Measurements from ENCODE around the gene MUCL3. TPM values are rescaled to one million over a fixed set of nuclear protein-coding genes. Genes with fewer than 3 reads are reported as not detected.

Gene MUCL3
- total and polyA plus RNA-seq, 9 donors, result 0.05 to 0.15 TPM; not detected in 7

- peak; percentile 22 for DNase-seq
- peaks cover 26% of the 10 kb centered on the region for H3K4me1 ChIP-seq (ENCODE audit: control insufficient read depth, insufficient read depth, low read length)
- no peak overlapping the region for H3K4me3 ChIP-seq (ENCODE audit: low read length)
- no peaks in the 10 kb centered on the region for H3K9me3 ChIP-seq (replicated peaks; ENCODE audit: control insufficient read depth, low read depth, low read length)
- peaks cover 55% of the 10 kb centered on the region for H3K36me3 ChIP-seq (ENCODE audit: control insufficient read depth, insufficient read depth, low read length)
- H3K27me3 ChIP-seq (ENCODE audit: control insufficient read depth, insufficient read depth, low read length), result no peaks in the 10 kb centered on the region
- 58% methylated on average over 3 of the region's 8 CpGs for WGBS (ENCODE audit: insufficient coverage)
- H3K27ac ChIP-seq (ENCODE audit: low read length), result peak overlapping the region; percentile 82
Measured at GRCh38 chr6:30912746-30913520, 27.8 kb upstream of the MUCL3 start.

DNA sequence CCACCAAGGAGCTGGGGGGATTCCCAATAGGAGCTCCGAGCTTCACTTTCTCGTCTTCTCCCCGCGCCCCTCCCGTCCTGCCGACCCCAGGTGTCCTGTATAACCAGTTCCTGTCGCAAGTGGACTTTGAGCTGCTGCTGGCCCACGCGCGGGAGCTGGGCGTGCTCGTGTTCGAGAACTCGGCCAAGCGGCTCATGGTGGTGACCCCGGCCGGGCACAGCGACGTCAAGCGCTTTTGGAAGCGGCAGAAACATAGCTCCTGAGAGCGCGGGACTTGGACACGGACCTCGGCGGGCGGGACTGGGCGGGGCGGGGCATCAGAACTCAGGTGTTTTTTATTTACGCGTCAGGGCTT lies 27.1 kb upstream of the MUCL3 start:
- Histone ChIP-seq H3K27ac (ENCODE audit: low read length) (peak overlapping the region; percentile 82), H3K27me3 (ENCODE audit: control insufficient read depth, insufficient read depth, low read length) (no peaks in the 10 kb centered on the region), H3K4me3 (ENCODE audit: low read length) (peak overlapping the region; percentile 65), H3K36me3 (ENCODE audit: control insufficient read depth, insufficient read depth, low read length) (peaks cover 60% of the 10 kb centered on the region), H3K4me1 (ENCODE audit: control insufficient read depth, insufficient read depth, low read length) (peaks cover 23% of the 10 kb centered on the region), H3K9me3 (replicated peaks; ENCODE audit: control insufficient read depth, low read depth, low read length) (no peaks in the 10 kb centered on the region)
- DNase-seq, result no peak
- 3% methylated on average over 26 of the region's 31 CpGs for WGBS (ENCODE audit: insufficient coverage)

- no peaks in the 10 kb centered on the region for H3K27me3 ChIP-seq (ENCODE audit: control insufficient read depth, insufficient read depth, low read length)
- H3K36me3 ChIP-seq (ENCODE audit: control insufficient read depth, insufficient read depth, low read length), result peaks cover 66% of the 10 kb centered on the region
- peaks cover 19% of the 10 kb centered on the region for H3K4me1 ChIP-seq (ENCODE audit: control insufficient read depth, insufficient read depth, low read length)
- under 1% methylated on average over 47 of the region's 52 CpGs for WGBS (ENCODE audit: insufficient coverage)
- peak within 1 kb of the TSS; percentile 90 for H3K27ac ChIP-seq (ENCODE audit: low read length)
- H3K4me3 ChIP-seq (ENCODE audit: low read length), result peak within 1 kb of the TSS; percentile 65
- no peaks in the 10 kb centered on the region for H3K9me3 ChIP-seq (replicated peaks; ENCODE audit: control insufficient read depth, low read depth, low read length)
- peak; percentile 96 for DNase-seq
Measured at GRCh38 chr6:30914076-30914853, 26.5 kb upstream of the MUCL3 start, which contains the start of gene VARS2. TSS of gene VARS2 (plus strand) at chr6:30914238. CDS start at chr6:30914837, 599 bp downstream.

GRCh38 chr6:30914854-30915590 lies 25.8 kb upstream of the MUCL3 start:
- Histone ChIP-seq H3K27ac (ENCODE audit: low read length) (peak overlapping the region; percentile 90), H3K36me3 (ENCODE audit: control insufficient read depth, insufficient read depth, low read length) (peaks cover 69% of the 10 kb centered on the region)

GRCh38 chr6:30915591-30915946 lies 25.2 kb upstream of the MUCL3 start:
- peaks cover 70% of the 10 kb centered on the region for H3K36me3 ChIP-seq (ENCODE audit: control insufficient read depth, insufficient read depth, low read length)

More at GRCh38 chr6:30914854-30915590, 25.8 kb upstream of the MUCL3 start:
- H3K4me3 ChIP-seq (ENCODE audit: low read length), result peak overlapping the region; percentile 65
- H3K27me3 ChIP-seq (ENCODE audit: control insufficient read depth, insufficient read depth, low read length), result no peaks in the 10 kb centered on the region
- 42% methylated on average over 6 of the region's 17 CpGs for WGBS (ENCODE audit: insufficient coverage)
- peak; percentile 39 for DNase-seq
- H3K9me3 ChIP-seq (replicated peaks; ENCODE audit: control insufficient read depth, low read depth, low read length), result no peaks in the 10 kb centered on the region
- H3K4me1 ChIP-seq (ENCODE audit: control insufficient read depth, insufficient read depth, low read length), result peaks cover 19% of the 10 kb centered on the region

GRCh38 chr6:30917041-30917440 lies 23.7 kb upstream of the MUCL3 start:
- no peaks in the 10 kb centered on the region for H3K27me3 ChIP-seq (ENCODE audit: control insufficient read depth, insufficient read depth, low read length)
- H3K36me3 ChIP-seq (ENCODE audit: control insufficient read depth, insufficient read depth, low read length), result peaks cover 71% of the 10 kb centered on the region
- WGBS (ENCODE audit: insufficient coverage), result 75% methylated on average over 7 of the region's 7 CpGs
- H3K9me3 ChIP-seq (replicated peaks; ENCODE audit: control insufficient read depth, low read depth, low read length), result no peaks in the 10 kb centered on the region
- no peak overlapping the region for H3K4me3 ChIP-seq (ENCODE audit: low read length)
- peaks cover 19% of the 10 kb centered on the region for H3K4me1 ChIP-seq (ENCODE audit: control insufficient read depth, insufficient read depth, low read length)
- no peak for DNase-seq
- H3K27ac ChIP-seq (ENCODE audit: low read length), result no peak overlapping the region

More at GRCh38 chr6:30915591-30915946, 25.2 kb upstream of the MUCL3 start:
- peaks cover 19% of the 10 kb centered on the region for H3K4me1 ChIP-seq (ENCODE audit: control insufficient read depth, insufficient read depth, low read length)
- H3K27ac ChIP-seq (ENCODE audit: low read length), result peak overlapping the region; percentile 90
- no peaks in the 10 kb centered on the region for H3K27me3 ChIP-seq (ENCODE audit: control insufficient read depth, insufficient read depth, low read length)
- DNase-seq, result peak; percentile 86
- no peak overlapping the region for H3K4me3 ChIP-seq (ENCODE audit: low read length)
- no CpG with 5 or more reads among the region's 5 CpGs for WGBS (ENCODE audit: insufficient coverage)
- no peaks in the 10 kb centered on the region for H3K9me3 ChIP-seq (replicated peaks; ENCODE audit: control insufficient read depth, low read depth, low read length)

DNA sequence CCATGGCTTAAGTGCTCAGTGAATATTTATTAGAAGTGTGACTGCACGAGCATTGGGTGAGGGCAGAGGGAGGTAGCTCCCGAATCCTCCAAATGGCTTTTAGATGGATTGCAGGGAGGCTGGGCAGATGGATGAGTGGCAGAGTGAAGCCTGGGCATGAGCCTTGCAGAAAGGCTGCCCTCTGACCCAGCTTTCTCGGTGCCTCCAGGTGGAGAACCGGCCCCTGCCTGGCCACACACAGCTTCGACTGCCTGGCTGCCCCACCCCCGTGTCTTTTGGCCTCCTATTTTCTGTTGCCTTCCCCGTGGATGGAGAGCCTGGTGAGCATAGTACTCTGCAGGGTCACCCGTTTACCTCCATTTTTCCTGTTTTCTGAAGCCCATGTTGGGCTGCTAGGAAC lies 23.3 kb upstream of the MUCL3 start:
- H3K4me3 ChIP-seq (ENCODE audit: low read length), result no peak overlapping the region
- H3K9me3 ChIP-seq (replicated peaks; ENCODE audit: control insufficient read depth, low read depth, low read length), result no peaks in the 10 kb centered on the region
- H3K27me3 ChIP-seq (ENCODE audit: control insufficient read depth, insufficient read depth, low read length), result no peaks in the 10 kb centered on the region
- 74% methylated on average over 7 of the region's 8 CpGs for WGBS (ENCODE audit: insufficient coverage)
- no peak overlapping the region for H3K27ac ChIP-seq (ENCODE audit: low read length)
- DNase-seq, result no peak
- peaks cover 72% of the 10 kb centered on the region for H3K36me3 ChIP-seq (ENCODE audit: control insufficient read depth, insufficient read depth, low read length)
- H3K4me1 ChIP-seq (ENCODE audit: control insufficient read depth, insufficient read depth, low read length), result peaks cover 19% of the 10 kb centered on the region

DNA sequence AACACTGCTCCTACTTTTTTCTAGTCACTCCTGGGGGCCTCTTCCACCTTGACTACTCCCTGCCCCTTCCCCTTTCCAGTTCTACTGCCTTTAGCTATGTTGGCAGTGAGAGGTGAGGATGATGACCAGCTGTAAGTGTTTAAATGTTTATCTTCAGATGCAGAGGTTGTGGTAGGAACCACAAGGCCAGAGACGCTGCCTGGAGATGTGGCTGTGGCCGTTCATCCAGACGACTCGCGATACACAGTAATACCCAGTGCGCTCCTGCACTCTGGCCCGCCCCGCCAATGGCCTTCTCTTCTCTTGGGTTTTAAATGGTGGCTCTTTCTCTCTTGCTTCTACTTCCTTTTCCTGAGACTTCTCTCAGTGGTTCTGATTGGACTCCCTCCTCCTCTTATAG lies 22.1 kb upstream of the MUCL3 start:
- H3K9me3 ChIP-seq (replicated peaks; ENCODE audit: control insufficient read depth, low read depth, low read length), result no peaks in the 10 kb centered on the region
- 94% methylated on average over 8 of the region's 8 CpGs for WGBS (ENCODE audit: insufficient coverage)
- H3K27me3 ChIP-seq (ENCODE audit: control insufficient read depth, insufficient read depth, low read length), result no peaks in the 10 kb centered on the region
- peaks cover 13% of the 10 kb centered on the region for H3K4me1 ChIP-seq (ENCODE audit: control insufficient read depth, insufficient read depth, low read length)
- H3K27ac ChIP-seq (ENCODE audit: low read length), result no peak overlapping the region
- DNase-seq, result no peak
- H3K4me3 ChIP-seq (ENCODE audit: low read length), result no peak overlapping the region
- peaks cover 74% of the 10 kb centered on the region for H3K36me3 ChIP-seq (ENCODE audit: control insufficient read depth, insufficient read depth, low read length)

DNA sequence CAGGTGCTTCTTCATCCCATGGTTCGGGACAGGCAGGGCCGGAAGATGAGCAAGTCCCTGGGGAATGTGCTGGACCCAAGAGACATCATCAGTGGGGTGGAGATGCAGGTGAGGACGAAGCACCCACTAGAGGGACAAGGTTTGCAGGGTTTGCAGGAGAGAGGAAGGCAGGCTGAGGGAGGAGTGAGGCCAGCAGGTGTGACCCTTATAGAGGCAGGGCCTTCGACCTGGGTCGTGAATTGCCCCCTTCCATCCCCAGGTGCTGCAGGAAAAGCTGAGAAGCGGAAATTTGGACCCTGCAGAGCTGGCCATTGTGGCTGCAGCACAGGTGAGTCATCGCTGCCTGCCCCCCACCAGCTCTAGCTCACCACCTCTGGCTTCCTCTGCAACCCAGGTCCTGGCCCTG lies 18.3 kb upstream of the MUCL3 start:
- Histone ChIP-seq H3K27ac (ENCODE audit: low read length) (no peak overlapping the region), H3K9me3 (replicated peaks; ENCODE audit: control insufficient read depth, low read depth, low read length) (no peaks in the 10 kb centered on the region), H3K4me3 (ENCODE audit: low read length) (no peak overlapping the region), H3K27me3 (ENCODE audit: control insufficient read depth, insufficient read depth, low read length) (no peaks in the 10 kb centered on the region), H3K36me3 (ENCODE audit: control insufficient read depth, insufficient read depth, low read length) (peaks cover 85% of the 10 kb centered on the region), H3K4me1 (ENCODE audit: control insufficient read depth, insufficient read depth, low read length) (no peaks in the 10 kb centered on the region)
- no peak for DNase-seq
- WGBS (ENCODE audit: insufficient coverage), result 89% methylated on average over 6 of the region's 7 CpGs
